ENCODE results near the gene PPARD. TPM values are rescaled to one million over a fixed set of nuclear protein-coding genes. Genes with fewer than 3 reads are reported as not detected.

PPARD gene
- total RNA-seq, 1 donor from 2014 or later: 21.4 TPM

GRCh38 chr6:35372633-35373032 lies 30.3 kb downstream of the PPARD start:
- peaks cover 63% of the 10 kb centered on the region for H3K4me1 Mint-ChIP-seq
- H3K4me3 Mint-ChIP-seq: no peak overlapping the region
- H3K9me3 Mint-ChIP-seq: no peaks in the 10 kb centered on the region
- H3K36me3 Mint-ChIP-seq (ENCODE audit: low read depth): peaks cover 11% of the 10 kb centered on the region
- no peak overlapping the region for H3K27ac Mint-ChIP-seq
- ATAC-seq (ENCODE audit: low read depth) (no peak), DNase-seq (no peak)
- intact Hi-C loops (cut with micrococcal nuclease): no loop called here
- no peak for TF ChIP-seq CTCF (IDR thresholded peaks at IDR 0.05)
- ChIA-PET CTCF (no interaction called here), POLR2A (no interaction called here)
- no peaks in the 10 kb centered on the region for H3K27me3 Mint-ChIP-seq

GRCh38 chr6:35376281-35376680 lies 33.9 kb downstream of the PPARD start:
- H3K4me1 Mint-ChIP-seq: peaks cover 29% of the 10 kb centered on the region
- CTCF ChIA-PET: no interaction called here

GRCh38 chr6:35377002-35377401 lies 34.6 kb downstream of the PPARD start:
- Mint-ChIP-seq H3K4me1 (peaks cover 23% of the 10 kb centered on the region), H3K9me3 (no peaks in the 10 kb centered on the region), H3K27me3 (no peaks in the 10 kb centered on the region), H3K36me3 (ENCODE audit: low read depth) (peaks cover 32% of the 10 kb centered on the region), H3K27ac (peak overlapping the region; percentile 41), H3K4me3 (no peak overlapping the region)
- ATAC-seq (ENCODE audit: low read depth) (no peak), DNase-seq (no peak)
- ChIA-PET POLR2A (interaction anchor here (0.6 kb wide), 1 partner anchor 1186 kb away, joined by 5 read pairs; no protein-coding TSS in a partner anchor), CTCF (interaction anchor here (1.3 kb wide), 1 partner anchor 35 kb away, joined by 4 read pairs; the partner anchor contains the start of gene PPARD)
- intact Hi-C loops (cut with micrococcal nuclease): no loop called here
- no peak for TF ChIP-seq CTCF (IDR thresholded peaks at IDR 0.05)

More at GRCh38 chr6:35376281-35376680, 33.9 kb downstream of the PPARD start:
- Mint-ChIP-seq H3K27ac (peak overlapping the region; percentile 7), H3K9me3 (no peaks in the 10 kb centered on the region), H3K27me3 (no peaks in the 10 kb centered on the region), H3K36me3 (ENCODE audit: low read depth) (peaks cover 24% of the 10 kb centered on the region), H3K4me3 (no peak overlapping the region)
- DNase-seq (no peak), ATAC-seq (ENCODE audit: low read depth) (no peak)
- no peak for TF ChIP-seq CTCF (IDR thresholded peaks at IDR 0.05)
- intact Hi-C loops (cut with micrococcal nuclease): no loop called here
- POLR2A ChIA-PET: no interaction called here

- no peak for TF ChIP-seq CTCF (IDR thresholded peaks at IDR 0.05)
- POLR2A ChIA-PET: no interaction called here
- H3K4me1 Mint-ChIP-seq: peaks cover 20% of the 10 kb centered on the region
- no peak overlapping the region for H3K27ac Mint-ChIP-seq
- H3K9me3 Mint-ChIP-seq: peaks cover 3% of the 10 kb centered on the region
- no peak for ATAC-seq (ENCODE audit: low read depth)
- intact Hi-C loops (cut with micrococcal nuclease): no loop called here
- H3K27me3 Mint-ChIP-seq: no peaks in the 10 kb centered on the region
- H3K36me3 Mint-ChIP-seq (ENCODE audit: low read depth): peaks cover 31% of the 10 kb centered on the region
- CTCF ChIA-PET: no interaction called here
- no peak overlapping the region for H3K4me3 Mint-ChIP-seq
- no peak for DNase-seq
Measured at GRCh38 chr6:35378261-35378660, 35.9 kb downstream of the PPARD start.

GRCh38 chr6:35381132-35381531 lies 38.8 kb downstream of the PPARD start:
- no peaks in the 10 kb centered on the region for H3K27me3 Mint-ChIP-seq
- no peak for TF ChIP-seq CTCF (IDR thresholded peaks at IDR 0.05)
- H3K27ac Mint-ChIP-seq: no peak overlapping the region
- intact Hi-C loops (cut with micrococcal nuclease): no loop called here
- ChIA-PET CTCF (no interaction called here), POLR2A (no interaction called here)
- no peak overlapping the region for H3K4me3 Mint-ChIP-seq
- peaks cover 3% of the 10 kb centered on the region for H3K9me3 Mint-ChIP-seq
- DNase-seq (no peak), ATAC-seq (ENCODE audit: low read depth) (no peak)
- peaks cover 17% of the 10 kb centered on the region for H3K4me1 Mint-ChIP-seq
- H3K36me3 Mint-ChIP-seq (ENCODE audit: low read depth): peaks cover 29% of the 10 kb centered on the region

All from activated B cell treated with CpG ODN at 0.5 μM for 24 hours (primary cell).